MG63 (cell line): ENCODE data around the gene TTLL11. TPM values are rescaled to one million over a fixed set of nuclear protein-coding genes. Genes with fewer than 3 reads are reported as not detected.

Experiments used
- DNase-seq: peaks from one replicate; pipeline ENCODE4 v3.0.0-alpha.2; 2020
- H3K27me3 ChIP-seq: fragments of 250-450 bp; sonication (Bioruptor Pico); 2 replicates; pipeline ENCODE4 v1.5.1; 2020; ENCODE audit warnings: mild to moderate bottlenecking, moderate library complexity
- H3K36me3 ChIP-seq: fragments of 250-450 bp; sonication (Bioruptor Pico); 2 replicates; pipeline ENCODE4 v1.5.1; 2020; ENCODE audit warnings: mild to moderate bottlenecking, moderate library complexity
- H3K4me3 ChIP-seq: fragments of 250-450 bp; sonication (Bioruptor Pico); 2 replicates; pipeline ENCODE4 v1.5.1; 2020; ENCODE audit warnings: mild to moderate bottlenecking, moderate library complexity
- H3K9me3 ChIP-seq: fragments of 250-450 bp; sonication (Bioruptor Pico); 2 replicates; pipeline ENCODE4 v1.5.1; 2020; ENCODE audit warnings: mild to moderate bottlenecking, moderate library complexity
- total RNA-seq: library from RNA; depleted of rRNA; stranded (reverse); fragments of >200 nt; shearing (Covaris generic); gene quantifications from 2 replicates; pipeline ENCODE4 v1.2.3, GENCODE V29; 2014; ENCODE audit warnings: low replicate concordance

The TTLL11 gene
- total RNA-seq, 1 experiment from 2014 or later: 3.2 TPM

GRCh38 chr9:121851641-121852091 is 241.4 kb downstream of the TTLL11 start:
- H3K36me3 ChIP-seq: no peaks in the 10 kb centered on the region
- no peak overlapping the region for H3K4me3 ChIP-seq
- DNase-seq: no peak
- H3K9me3 ChIP-seq: no peaks in the 10 kb centered on the region
- no peaks in the 10 kb centered on the region for H3K27me3 ChIP-seq

GRCh38 chr9:121850366-121850765 is 242.7 kb downstream of the TTLL11 start:
- H3K27me3 ChIP-seq: no peaks in the 10 kb centered on the region

GRCh38 chr9:121849554-121849953 is 243.6 kb downstream of the TTLL11 start:
- DNase-seq: no peak
- no peaks in the 10 kb centered on the region for H3K27me3 ChIP-seq
- H3K36me3 ChIP-seq: no peaks in the 10 kb centered on the region
- H3K4me3 ChIP-seq: no peak overlapping the region
- peaks cover 1% of the 10 kb centered on the region; the same call in 1 of the 2 replicates for H3K9me3 ChIP-seq

More at GRCh38 chr9:121850366-121850765, 242.7 kb downstream of the TTLL11 start:
- no peak for DNase-seq
- H3K36me3 ChIP-seq: no peaks in the 10 kb centered on the region
- no peak overlapping the region for H3K4me3 ChIP-seq
- H3K9me3 ChIP-seq: no peaks in the 10 kb centered on the region; the same call in 1 of the 2 replicates

GRCh38 chr9:121844562-121844961 is 248.5 kb downstream of the TTLL11 start:
- DNase-seq: no peak
- no peak overlapping the region for H3K4me3 ChIP-seq
- no peaks in the 10 kb centered on the region for H3K27me3 ChIP-seq
- no peaks in the 10 kb centered on the region for H3K36me3 ChIP-seq
- H3K9me3 ChIP-seq: peaks cover 2% of the 10 kb centered on the region; the same call in 1 of the 2 replicates

- Histone ChIP-seq H3K36me3 (no peaks in the 10 kb centered on the region), H3K4me3 (no peak overlapping the region), H3K27me3 (no peaks in the 10 kb centered on the region), H3K9me3 (peaks cover 2% of the 10 kb centered on the region; the same call in 1 of the 2 replicates)
- no peak for DNase-seq
These were observed 249.0 kb downstream of the TTLL11 start for GRCh38 chr9:121844098-121844497.

GRCh38 chr9:121842612-121842978 is 250.5 kb downstream of the TTLL11 start:
- no peaks in the 10 kb centered on the region for H3K27me3 ChIP-seq
- H3K4me3 ChIP-seq: no peak overlapping the region
- no peaks in the 10 kb centered on the region for H3K36me3 ChIP-seq
- no peak for DNase-seq
- peaks cover 2% of the 10 kb centered on the region; the same call in 1 of the 2 replicates for H3K9me3 ChIP-seq

- Histone ChIP-seq H3K4me3 (no peak overlapping the region), H3K36me3 (no peaks in the 10 kb centered on the region), H3K27me3 (no peaks in the 10 kb centered on the region), H3K9me3 (peaks cover 2% of the 10 kb centered on the region; the same call in 1 of the 2 replicates)
- no peak for DNase-seq
These were observed 251.1 kb downstream of the TTLL11 start for GRCh38 chr9:121841771-121842611.

GRCh38 chr9:121840838-121841760 is 252.0 kb downstream of the TTLL11 start:
- Histone ChIP-seq H3K27me3 (no peaks in the 10 kb centered on the region), H3K4me3 (no peak overlapping the region), H3K36me3 (no peaks in the 10 kb centered on the region), H3K9me3 (peaks cover 2% of the 10 kb centered on the region; the same call in 1 of the 2 replicates)
- DNase-seq: no peak

GRCh38 chr9:121839726-121840500 is 253.2 kb downstream of the TTLL11 start:
- H3K4me3 ChIP-seq: no peak overlapping the region
- 0 out of 2 replicates have a peak, but pooled peaks cover 2% of the 10 kb centered on the region for H3K9me3 ChIP-seq
- no peaks in the 10 kb centered on the region for H3K36me3 ChIP-seq
- no peaks in the 10 kb centered on the region for H3K27me3 ChIP-seq
- DNase-seq: no peak

GRCh38 chr9:121838746-121839669 is 254.1 kb downstream of the TTLL11 start:
- Histone ChIP-seq H3K36me3 (no peaks in the 10 kb centered on the region), H3K9me3 (no peaks in the 10 kb centered on the region), H3K4me3 (no peak overlapping the region), H3K27me3 (no peaks in the 10 kb centered on the region)
- no peak for DNase-seq

- no peak for DNase-seq
- no peaks in the 10 kb centered on the region for H3K9me3 ChIP-seq
- H3K4me3 ChIP-seq: no peak overlapping the region
- H3K27me3 ChIP-seq: no peaks in the 10 kb centered on the region
- no peaks in the 10 kb centered on the region for H3K36me3 ChIP-seq
These were observed 255.8 kb downstream of the TTLL11 start for GRCh38 chr9:121837113-121837961.

- no peaks in the 10 kb centered on the region for H3K27me3 ChIP-seq
- no peak for DNase-seq
- no peaks in the 10 kb centered on the region for H3K9me3 ChIP-seq
- H3K4me3 ChIP-seq: no peak overlapping the region
- no peaks in the 10 kb centered on the region for H3K36me3 ChIP-seq
These were observed 256.7 kb downstream of the TTLL11 start for GRCh38 chr9:121836366-121836885.

- DNase-seq: no peak
- no peaks in the 10 kb centered on the region for H3K9me3 ChIP-seq
- H3K27me3 ChIP-seq: no peaks in the 10 kb centered on the region
- no peaks in the 10 kb centered on the region for H3K36me3 ChIP-seq
- H3K4me3 ChIP-seq: no peak overlapping the region
These were observed 257.3 kb downstream of the TTLL11 start for GRCh38 chr9:121835587-121836365.

- no peaks in the 10 kb centered on the region for H3K36me3 ChIP-seq
- no peaks in the 10 kb centered on the region for H3K9me3 ChIP-seq
- H3K4me3 ChIP-seq: no peak overlapping the region
- no peak for DNase-seq
- H3K27me3 ChIP-seq: no peaks in the 10 kb centered on the region
These were observed 260.0 kb downstream of the TTLL11 start for GRCh38 chr9:121833061-121833460.
